Activated CD8-positive, alpha-beta memory T cell treated with anti-CD3 and anti-CD28 coated beads, Interleukin-2, amount 10 ng/mL, durations not matched to agents 7 days and 5 days (primary cell): ENCODE measurements around the gene TLR7. TPM values are rescaled to one million over a fixed set of nuclear protein-coding genes. Genes with fewer than 3 reads are reported as not detected.

Source experiments
- ATAC-seq: fragments of 150-1000 bp; cut with Tn5 transposase; one replicate; pipeline ENCODE4 v1.10.0; 2021; ENCODE audit warnings: moderate library complexity
- CTCF ChIA-PET: fragments of 350-600 bp; sonication (Branson Sonifier 250); formaldehyde crosslinking; loops from one replicate; lab custom pipeline; 2021; ENCODE audit warnings: antibody characterized with exemption; lab: Charles Lee
- DNase-seq: peaks from one replicate; pipeline ENCODE4 v3.0.0-alpha.2; 2020
- H3K27ac Mint-ChIP-seq: one replicate; pipeline ENCODE4 v1.8.0; 2021; ENCODE audit warnings: mild to moderate bottlenecking, mixed read lengths
- H3K27me3 Mint-ChIP-seq: one replicate; pipeline ENCODE4 v1.8.0; 2021; ENCODE audit warnings: mixed read lengths
- H3K36me3 Mint-ChIP-seq: one replicate; pipeline ENCODE4 v1.8.0; 2021; ENCODE audit warnings: mild to moderate bottlenecking, mixed read lengths
- H3K4me1 Mint-ChIP-seq: one replicate; pipeline ENCODE4 v1.8.0; 2021; ENCODE audit warnings: mixed read lengths
- H3K4me3 Mint-ChIP-seq: one replicate; pipeline ENCODE4 v1.8.0; 2021; ENCODE audit warnings: mild to moderate bottlenecking, moderate library complexity, mixed read lengths
- H3K9me3 Mint-ChIP-seq: one replicate; pipeline ENCODE4 v1.8.0; 2022; ENCODE audit warnings: low read depth, mixed read lengths
- total RNA-seq, 2 experiments: library from RNA; stranded (reverse); gene quantifications; one replicate each; pipeline ENCODE4 v1.2.3, GENCODE V29; 2021

TLR7 gene
- total RNA-seq, 2 experiments from 2014 or later, result 0.09 TPM; not detected in 1

DNA sequence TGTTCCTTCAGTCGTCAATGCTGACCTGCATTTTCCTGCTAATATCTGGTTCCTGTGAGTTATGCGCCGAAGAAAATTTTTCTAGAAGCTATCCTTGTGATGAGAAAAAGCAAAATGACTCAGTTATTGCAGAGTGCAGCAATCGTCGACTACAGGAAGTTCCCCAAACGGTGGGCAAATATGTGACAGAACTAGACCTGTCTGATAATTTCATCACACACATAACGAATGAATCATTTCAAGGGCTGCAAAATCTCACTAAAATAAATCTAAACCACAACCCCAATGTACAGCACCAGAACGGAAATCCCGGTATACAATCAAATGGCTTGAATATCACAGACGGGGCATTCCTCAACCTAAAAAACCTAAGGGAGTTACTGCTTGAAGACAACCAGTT, 52.2 kb downstream of the TLR7 start:
- H3K27me3 Mint-ChIP-seq, result peaks cover 6% of the 10 kb centered on the region
- no peak overlapping the region for H3K4me3 Mint-ChIP-seq
- ATAC-seq (peak; percentile 49), DNase-seq (no peak)
- CTCF ChIA-PET, result interaction anchor here (1.2 kb wide), 1 partner anchor 105 kb away, joined by 3 read pairs; no protein-coding TSS in a partner anchor
- no peak overlapping the region for H3K27ac Mint-ChIP-seq
- no peaks in the 10 kb centered on the region for H3K9me3 Mint-ChIP-seq
- no peaks in the 10 kb centered on the region for H3K36me3 Mint-ChIP-seq
- H3K4me1 Mint-ChIP-seq, result peaks cover 15% of the 10 kb centered on the region

- no peaks in the 10 kb centered on the region for H3K36me3 Mint-ChIP-seq
- ATAC-seq, result no peak
- H3K27ac Mint-ChIP-seq, result no peak overlapping the region
- H3K27me3 Mint-ChIP-seq, result peaks cover 6% of the 10 kb centered on the region
- peaks cover 15% of the 10 kb centered on the region for H3K4me1 Mint-ChIP-seq
- CTCF ChIA-PET, result no interaction called here
- DNase-seq, result no peak
- H3K4me3 Mint-ChIP-seq, result no peak overlapping the region
- no peaks in the 10 kb centered on the region for H3K9me3 Mint-ChIP-seq
Observed at GRCh38 chrX:12919620-12920019, 52.7 kb downstream of the TLR7 start.

GRCh38 chrX:12920990-12921389, 54.1 kb downstream of the TLR7 start:
- Mint-ChIP-seq H3K27me3 (peaks cover 6% of the 10 kb centered on the region), H3K27ac (no peak overlapping the region), H3K4me1 (peaks cover 15% of the 10 kb centered on the region), H3K9me3 (no peaks in the 10 kb centered on the region), H3K36me3 (no peaks in the 10 kb centered on the region), H3K4me3 (no peak overlapping the region)
- no peak for ATAC-seq
- CTCF ChIA-PET, result no interaction called here
- no peak for DNase-seq

- H3K27me3 Mint-ChIP-seq, result peaks cover 6% of the 10 kb centered on the region
- H3K27ac Mint-ChIP-seq, result no peak overlapping the region
- H3K4me1 Mint-ChIP-seq, result peaks cover 13% of the 10 kb centered on the region
- H3K4me3 Mint-ChIP-seq, result no peak overlapping the region
- CTCF ChIA-PET, result interaction anchor here (1.0 kb wide), 1 partner anchor 25 kb away, joined by 3 read pairs; no protein-coding TSS in a partner anchor
- DNase-seq (no peak), ATAC-seq (no peak)
- no peaks in the 10 kb centered on the region for H3K36me3 Mint-ChIP-seq
- H3K9me3 Mint-ChIP-seq, result no peaks in the 10 kb centered on the region
Observed at GRCh38 chrX:12921886-12922598, 55.2 kb downstream of the TLR7 start.

GRCh38 chrX:12922599-12922919, 55.7 kb downstream of the TLR7 start:
- Mint-ChIP-seq H3K4me3 (no peak overlapping the region), H3K27me3 (peaks cover 6% of the 10 kb centered on the region), H3K4me1 (peaks cover 13% of the 10 kb centered on the region), H3K27ac (no peak overlapping the region), H3K36me3 (no peaks in the 10 kb centered on the region), H3K9me3 (no peaks in the 10 kb centered on the region)
- CTCF ChIA-PET, result interaction anchor here (1.0 kb wide), 1 partner anchor 24 kb away, joined by 3 read pairs; no protein-coding TSS in a partner anchor
- no peak for DNase-seq
- ATAC-seq, result no peak

DNA sequence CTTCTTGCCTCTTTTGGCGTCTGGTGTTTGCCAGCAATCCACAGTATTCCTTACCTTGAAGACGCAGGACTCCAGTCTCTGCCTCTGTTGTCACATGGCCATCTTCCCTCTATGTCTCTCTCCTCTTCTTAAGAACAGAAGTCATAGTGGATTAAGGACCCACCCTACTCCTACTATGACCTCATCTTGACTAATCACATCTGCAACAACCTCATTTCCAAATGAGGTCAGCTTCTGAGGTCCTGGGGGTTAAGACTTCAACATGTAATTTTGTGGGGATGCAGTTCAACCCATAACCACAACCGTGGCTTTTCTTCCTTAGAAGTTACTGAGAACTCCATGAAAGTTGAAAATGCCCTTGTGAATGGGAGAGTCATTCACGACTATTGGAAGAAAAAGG, 62.8 kb downstream of the TLR7 start:
- CTCF ChIA-PET, result no interaction called here

GRCh38 chrX:12930150-12930549, 63.3 kb downstream of the TLR7 start:
- no peak for ATAC-seq
- Mint-ChIP-seq H3K4me3 (no peak overlapping the region), H3K4me1 (peaks cover 14% of the 10 kb centered on the region), H3K36me3 (no peaks in the 10 kb centered on the region), H3K9me3 (peaks cover 2% of the 10 kb centered on the region), H3K27me3 (no peaks in the 10 kb centered on the region), H3K27ac (no peak overlapping the region)
- no peak for DNase-seq
- CTCF ChIA-PET, result no interaction called here

More for the DNA sequence above, 62.8 kb downstream of the TLR7 start:
- H3K9me3 Mint-ChIP-seq, result no peaks in the 10 kb centered on the region
- H3K27me3 Mint-ChIP-seq, result no peaks in the 10 kb centered on the region
- H3K36me3 Mint-ChIP-seq, result no peaks in the 10 kb centered on the region
- no peak for ATAC-seq
- H3K4me3 Mint-ChIP-seq, result no peak overlapping the region
- no peak overlapping the region for H3K27ac Mint-ChIP-seq
- no peak for DNase-seq
- H3K4me1 Mint-ChIP-seq, result peaks cover 14% of the 10 kb centered on the region

DNA sequence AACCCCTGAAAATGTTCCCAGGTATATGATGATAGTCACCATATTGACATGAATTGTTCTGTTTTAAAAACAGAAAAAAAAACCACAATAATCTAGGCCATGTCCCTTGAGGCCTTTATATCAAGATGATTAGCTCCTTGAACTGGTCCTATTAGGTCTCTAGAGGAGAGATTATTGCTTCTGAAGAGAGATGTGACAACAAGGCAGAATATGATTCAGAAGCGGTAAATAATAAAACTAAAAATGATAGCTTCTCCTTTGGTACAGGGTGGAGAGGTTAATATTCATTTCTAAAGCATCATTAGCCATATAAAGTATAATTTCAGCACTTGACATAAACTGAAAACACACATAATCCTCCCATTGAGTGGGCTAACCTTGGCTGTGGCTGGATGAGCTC, 65.4 kb downstream of the TLR7 start:
- CTCF ChIA-PET, result interaction anchor here (1.3 kb wide), 1 partner anchor 15 kb away, joined by 5 read pairs; no protein-coding TSS in a partner anchor
- H3K9me3 Mint-ChIP-seq, result peaks cover 4% of the 10 kb centered on the region
- peaks cover 14% of the 10 kb centered on the region for H3K4me1 Mint-ChIP-seq
- no peaks in the 10 kb centered on the region for H3K36me3 Mint-ChIP-seq
- H3K27me3 Mint-ChIP-seq, result no peaks in the 10 kb centered on the region
- no peak for ATAC-seq
- no peak for DNase-seq
- no peak overlapping the region for H3K4me3 Mint-ChIP-seq
- no peak overlapping the region for H3K27ac Mint-ChIP-seq

- H3K36me3 Mint-ChIP-seq, result no peaks in the 10 kb centered on the region
- no peak overlapping the region for H3K27ac Mint-ChIP-seq
- DNase-seq (no peak), ATAC-seq (no peak)
- peaks cover 9% of the 10 kb centered on the region for H3K4me1 Mint-ChIP-seq
- H3K9me3 Mint-ChIP-seq, result peaks cover 4% of the 10 kb centered on the region
- CTCF ChIA-PET, result interaction anchor here (1.6 kb wide), 1 partner anchor 11 kb away, joined by 8 read pairs; no protein-coding TSS in a partner anchor
- H3K27me3 Mint-ChIP-seq, result no peaks in the 10 kb centered on the region
- no peak overlapping the region for H3K4me3 Mint-ChIP-seq
Observed at GRCh38 chrX:12934850-12935249, 68.0 kb downstream of the TLR7 start.

- CTCF ChIA-PET, result no interaction called here
- no peak for DNase-seq
- H3K4me1 Mint-ChIP-seq, result peaks cover 9% of the 10 kb centered on the region
Observed at GRCh38 chrX:12936947-12937346, 70.1 kb downstream of the TLR7 start.

More at GRCh38 chrX:12936947-12937346, 70.1 kb downstream of the TLR7 start:
- no peaks in the 10 kb centered on the region for H3K36me3 Mint-ChIP-seq
- peaks cover 4% of the 10 kb centered on the region for H3K9me3 Mint-ChIP-seq
- no peak for ATAC-seq
- H3K4me3 Mint-ChIP-seq, result no peak overlapping the region
- no peaks in the 10 kb centered on the region for H3K27me3 Mint-ChIP-seq
- no peak overlapping the region for H3K27ac Mint-ChIP-seq

Other genes starting within 250 kb of the TLR7 start
- 10 to 100 TPM; 72.8 to 77.8 TPM for gene PRPS2, start 75.7 kb upstream of the TLR7 start, total RNA-seq
- gene TLR8, start 39.5 kb downstream of the TLR7 start, total RNA-seq, result not detected
- 1,000 to 10,000 TPM; 6,072 to 7,639 TPM for gene TMSB4X, start 108.0 kb downstream of the TLR7 start, total RNA-seq
- gene FAM9C, start 177.5 kb downstream of the TLR7 start, total RNA-seq, result not detected